Kasumi-1 (cell line): ENCODE measurements around the gene IFI6.
"Not testable (repeated sequence)": the region's sequence is repeated elsewhere in the genome, so short reads cannot be mapped to it uniquely, and the experiment has no call there.

Experiments used
- DNase-seq, 2 experiments: peaks; one replicate each; lab custom pipeline; 2025; lab: John Stamatoyannopoulos, UW

The IFI6 gene

GRCh38 chr1:27628712-27629111 lies 43.3 kb downstream of the IFI6 start:
- DNase-seq: no peak

- DNase-seq: not testable (repeated sequence)
Observed at GRCh38 chr1:27627733-27628132, 44.3 kb downstream of the IFI6 start.

- no peak for DNase-seq
Observed at GRCh38 chr1:27627061-27627460, 44.9 kb downstream of the IFI6 start.

GRCh38 chr1:27626031-27626935 lies 45.7 kb downstream of the IFI6 start:
- peak; percentile 33 to 41 for DNase-seq

- no peak for DNase-seq
Observed at GRCh38 chr1:27624467-27625178, 47.4 kb downstream of the IFI6 start.

- peak; percentile 69 to 80 for DNase-seq
Observed at GRCh38 chr1:27623327-27624212, 48.4 kb downstream of the IFI6 start.

- DNase-seq: no peak
Observed at GRCh38 chr1:27622828-27623227, 49.2 kb downstream of the IFI6 start.

- peak in 1 of 2 experiments; percentile 27 for DNase-seq
Observed at GRCh38 chr1:27621051-27621920, 50.7 kb downstream of the IFI6 start.

GRCh38 chr1:27619782-27620438 lies 52.1 kb downstream of the IFI6 start:
- DNase-seq: not testable (repeated sequence)

GRCh38 chr1:27618341-27619082 lies 53.5 kb downstream of the IFI6 start:
- peak; percentile 43 to 52 for DNase-seq

GRCh38 chr1:27617420-27617819 lies 54.6 kb downstream of the IFI6 start:
- DNase-seq: no peak

- peak in 1 of 2 experiments; percentile 21 for DNase-seq
Observed at GRCh38 chr1:27616441-27616840, 55.6 kb downstream of the IFI6 start.
